Small intestine (tissue), 16 donors: ENCODE results near the gene RCOR3. TPM values are rescaled to one million over a fixed set of nuclear protein-coding genes. Genes with fewer than 3 reads are reported as not detected.
A peak's percentile ranks its signal among the peaks of the same experiment; 100 is the strongest.
"Not testable (repeated sequence)": the region's sequence is repeated elsewhere in the genome, so short reads cannot be mapped to it uniquely, and the experiment has no call there.

Experiments
- DNase-seq, 2 donors: peaks; one replicate each; pipeline versions ENCODE4 v3.0.0 to v3.0.0-alpha.2; 2013
- FAIRE-seq: peaks from 2 replicates; lab custom pipeline; 2012; peaks lifted over from hg19 to GRCh38; lab: Jason Lieb, UNC
- H3K27ac ChIP-seq, 3 donors: one replicate each; pipeline ENCODE4 v1.5.1; 2013; ENCODE audit warnings: low read length in 2 of 3, mild to moderate bottlenecking in 2 of 3, control low read depth in 1 of 3, inconsistent platforms in 1 of 3, low read depth in 1 of 3, moderate library complexity in 1 of 3
- H3K27me3 ChIP-seq, 3 donors: one replicate each; pipeline ENCODE4 v1.6.1; 2013; ENCODE audit warnings: low read length in 3 of 3, inconsistent platforms in 1 of 3; ENCODE audit not compliant: control insufficient read depth in 3 of 3, insufficient read depth in 3 of 3
- H3K36me3 ChIP-seq, 3 donors: one replicate each; pipeline ENCODE4 v1.6.1; 2013; ENCODE audit warnings: low read length in 3 of 3, inconsistent platforms in 1 of 3, low read depth in 1 of 3, mild to moderate bottlenecking in 1 of 3, moderate library complexity in 1 of 3; ENCODE audit not compliant: control insufficient read depth in 3 of 3, insufficient read depth in 2 of 3
- H3K4me1 ChIP-seq, 3 donors: one replicate each; pipeline ENCODE4 v1.6.1; 2013; ENCODE audit warnings: low read length in 2 of 3, inconsistent platforms in 1 of 3, low read depth in 1 of 3, mild to moderate bottlenecking in 1 of 3, moderate library complexity in 1 of 3; ENCODE audit not compliant: control insufficient read depth in 3 of 3, insufficient read depth in 2 of 3
- H3K4me3 ChIP-seq, 3 donors: one replicate each; pipeline ENCODE4 v1.5.1; 2013; ENCODE audit warnings: low read length in 3 of 3, control low read depth in 1 of 3, inconsistent platforms in 1 of 3, low read depth in 1 of 3, mild to moderate bottlenecking in 1 of 3, moderate library complexity in 1 of 3
- H3K9me3 ChIP-seq, 2 donors: one replicate each; pipeline ENCODE4 v1.6.1; 2013; ENCODE audit warnings: low read depth in 1 of 2, low read length in 1 of 2; ENCODE audit not compliant: control insufficient read depth in 2 of 2, insufficient read depth in 1 of 2
- WGBS, 3 donors: extraction: QIAGEN DNeasy Blood & Tissue Kit; methylation state at CpG; one replicate each; pipeline ENCODE4 v1.1.7; 2013; 5-methylcytosine and 5-hydroxymethylcytosine counted together
- long read RNA-seq, 10 donors: transcript quantifications; one replicate each; lab custom pipeline, GENCODE V29; 2026
- polyA plus RNA-seq, 4 donors: library from polyadenylated mRNA; stranded (reverse) in 3 of 4; unstranded in 1 of 4; fragments of 200-250 nt in 3 of 4; fragments of 120-200 nt in 1 of 4; gene quantifications; one replicate each; pipeline versions ENCODE4 v1.2.1 to v1.2.3, GENCODE V29; 2013
- donor health status: healthy with polysubstance abuse.
- donor health status: control.
- donor health status: control.
- donor health status: Bipolar disorder and iron deficiency.
- donor health status: healthy.

RCOR3 gene
- polyA plus RNA-seq: 10 to 100 TPM; 17.8 to 66.4 (median 30.3) TPM
- long read RNA-seq, donor 1: 0 reads
- long read RNA-seq, donor 2, full-length matches to known transcripts: 2 of 2 reads
- long read RNA-seq, donor 2, partial matches to known transcripts: 0 of 2 reads
- long read RNA-seq, donor 2, other reads (novel, unspliced or antisense): 0 of 2 reads
- long read RNA-seq, donor 3, full-length matches to known transcripts: 5 of 10 reads
- long read RNA-seq, donor 3, partial matches to known transcripts: 5 of 10 reads
- long read RNA-seq, donor 3, other reads (novel, unspliced or antisense): 0 of 10 reads
- long read RNA-seq, donor 4: 0 reads
- long read RNA-seq, donor 5: 0 reads
- long read RNA-seq, donor 6, full-length matches to known transcripts: 3 of 3 reads
- long read RNA-seq, donor 6, partial matches to known transcripts: 0 of 3 reads
- long read RNA-seq, donor 6, other reads (novel, unspliced or antisense): 0 of 3 reads
- long read RNA-seq, donor 7: 0 reads
- long read RNA-seq, donor 8: 0 reads
- long read RNA-seq, donor 9, partial matches to known transcripts: 0 of 1 reads
- long read RNA-seq, donor 9, other reads (novel, unspliced or antisense): 0 of 1 reads
- long read RNA-seq, donor 10, partial matches to known transcripts: 0 of 3 reads
- long read RNA-seq, donor 10, other reads (novel, unspliced or antisense): 0 of 3 reads

DNA sequence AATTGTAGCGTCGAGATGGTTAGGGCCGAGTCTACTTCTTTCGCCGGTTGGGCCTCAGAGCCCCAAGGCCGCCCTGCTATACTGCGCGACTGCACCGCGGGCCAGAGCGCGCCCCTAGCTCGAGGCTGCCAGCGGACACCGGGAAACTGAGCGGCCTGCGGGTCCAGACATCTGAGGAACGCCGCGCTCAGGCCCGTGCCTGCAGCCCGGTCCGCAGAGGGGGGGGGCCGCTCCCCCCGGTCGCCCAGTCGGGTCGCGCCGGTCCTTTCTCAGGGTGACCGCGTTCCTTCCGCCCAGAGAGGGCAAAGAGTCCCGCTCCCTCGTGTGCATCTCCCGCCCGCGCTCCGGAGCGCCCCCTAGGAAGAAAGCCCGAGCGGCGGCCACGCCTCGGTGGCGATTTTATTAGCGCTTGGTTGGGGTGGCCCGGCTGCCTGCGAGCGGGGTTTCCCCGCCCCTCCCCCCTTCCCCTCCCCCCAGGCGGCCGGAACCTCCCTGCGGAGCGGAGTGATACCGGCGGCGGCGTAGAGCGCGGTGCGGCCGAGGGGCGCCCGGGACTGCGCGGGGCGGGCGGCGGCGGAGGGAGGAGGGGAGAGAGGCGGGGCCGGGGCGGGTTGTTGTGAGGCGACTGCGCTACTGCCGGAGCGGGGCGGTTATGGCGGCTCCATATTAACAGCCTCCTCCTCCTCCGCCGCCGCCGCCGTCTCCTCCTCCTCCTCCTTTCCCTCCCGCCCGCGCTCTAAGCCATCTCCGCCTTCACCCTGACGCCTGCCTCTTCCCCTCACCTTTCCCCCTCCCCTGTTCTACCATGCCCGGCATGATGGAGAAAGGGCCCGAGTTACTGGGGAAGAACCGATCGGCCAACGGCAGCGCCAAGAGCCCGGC, at the start of gene RCOR3:
Gene RCOR3 (plus strand): TSS at position 611 of the 882 bp plus-strand sequence. CDS start 195 bp downstream, at position 806.
- FAIRE-seq (no peak), DNase-seq (peak; percentile 91 to 96)
- Histone ChIP-seq H3K4me1 (peaks cover 0 to 12% (median 4%) of the 10 kb centered on the region in 3 donors), H3K36me3 (peaks cover 0 to 8% (median 0%) of the 10 kb centered on the region in 3 donors), H3K4me3 (peak within 1 kb of the TSS; percentile 82 to 99 (median 92)), H3K27ac (peak within 1 kb of the TSS; percentile 94 to 100 (median 99)), H3K9me3 (no peaks in the 10 kb centered on the region), H3K27me3 (no peaks in the 10 kb centered on the region)
- WGBS, 3 donors: 0 to 1% (median 1%) methylated on average over 46 to 95 of the region's 97 CpGs

DNA sequence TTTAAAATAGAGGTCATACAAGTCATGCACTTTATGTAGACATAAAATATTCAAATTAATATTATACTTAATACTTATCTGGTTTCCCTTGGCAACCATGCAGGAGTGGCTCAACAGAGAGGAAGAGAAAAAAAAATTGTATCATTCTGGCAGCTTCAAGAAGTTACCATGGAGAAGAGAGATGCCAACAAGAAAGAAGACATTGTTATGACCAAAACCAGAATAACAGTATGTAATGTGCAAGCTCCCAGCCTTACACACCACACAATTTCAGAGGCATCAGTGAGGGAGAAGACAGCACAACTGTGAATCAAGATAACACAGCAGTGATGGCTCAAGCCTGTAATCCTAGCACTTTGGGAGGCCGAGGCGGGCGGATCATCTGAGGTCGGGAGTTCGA, 49.1 kb upstream of the RCOR3 start:
- H3K27ac ChIP-seq: no peak overlapping the region
- no peaks in the 10 kb centered on the region for H3K27me3 ChIP-seq
- FAIRE-seq: no peak
- H3K9me3 ChIP-seq: peaks cover 0 to 7% of the 10 kb centered on the region in 2 donors
- H3K4me3 ChIP-seq: no peak overlapping the region
- H3K4me1 ChIP-seq: no peaks in the 10 kb centered on the region
- DNase-seq: no peak
- no peaks in the 10 kb centered on the region for H3K36me3 ChIP-seq
- WGBS, 3 donors: 84 to 94% (median 87%) methylated on average over 5 of the region's 5 CpGs

DNA sequence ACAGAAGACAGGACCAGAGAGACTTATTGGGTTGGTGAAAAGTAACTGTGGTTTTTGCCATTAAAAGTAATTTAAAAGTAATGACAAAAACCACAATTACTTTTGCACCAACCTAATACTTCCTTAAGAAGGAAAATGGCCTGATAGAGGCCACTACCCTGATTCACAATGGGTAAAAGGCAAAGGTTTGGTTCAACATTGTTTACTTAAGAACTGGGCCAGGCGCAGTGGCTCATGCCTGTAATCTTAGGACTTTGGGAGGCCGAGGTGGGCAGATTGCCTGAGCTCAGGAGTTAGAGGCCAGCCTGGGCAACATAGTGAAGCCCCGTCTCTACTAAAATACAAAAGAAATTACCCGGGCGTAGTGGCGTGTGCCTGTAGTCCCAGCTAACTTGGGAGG, 48.2 kb upstream of the RCOR3 start:
- WGBS, 3 donors: 60 to 83% (median 69%) methylated on average over 6 of the region's 6 CpGs
- Histone ChIP-seq H3K9me3 (peaks cover 0 to 7% of the 10 kb centered on the region in 2 donors), H3K27ac (no peak overlapping the region), H3K27me3 (no peaks in the 10 kb centered on the region), H3K36me3 (no peaks in the 10 kb centered on the region), H3K4me1 (no peaks in the 10 kb centered on the region), H3K4me3 (no peak overlapping the region)
- DNase-seq (peak in 1 of 2 donors; percentile 20), FAIRE-seq (no peak)

DNA sequence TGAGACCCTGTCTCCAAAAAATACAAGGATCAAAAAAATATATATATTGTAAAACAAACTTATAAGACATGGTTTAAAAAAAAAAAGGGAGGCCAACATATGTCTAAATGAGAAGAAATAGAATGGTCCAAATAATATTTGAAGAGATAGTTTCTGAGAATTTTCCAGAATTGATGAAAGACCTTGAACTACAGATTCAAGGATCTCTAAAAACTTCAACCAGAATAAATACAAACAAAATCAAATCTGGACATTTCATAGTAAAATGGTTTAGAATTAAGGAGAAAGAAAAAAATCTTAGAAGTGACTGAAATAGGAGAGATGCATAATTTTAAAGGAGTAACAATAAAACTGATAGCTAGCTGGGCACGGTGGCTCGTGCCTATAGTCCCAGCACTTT, 45.5 kb upstream of the RCOR3 start:
- no peak overlapping the region for H3K4me3 ChIP-seq
- H3K27ac ChIP-seq: no peak overlapping the region
- H3K4me1 ChIP-seq: no peaks in the 10 kb centered on the region
- H3K9me3 ChIP-seq: peaks cover 0 to 3% of the 10 kb centered on the region in 2 donors
- FAIRE-seq (no peak), DNase-seq (no peak)
- no peaks in the 10 kb centered on the region for H3K27me3 ChIP-seq
- H3K36me3 ChIP-seq: no peaks in the 10 kb centered on the region
- 76 to 97% (median 89%) methylated on average over 2 of the region's 2 CpGs for WGBS, 3 donors

DNA sequence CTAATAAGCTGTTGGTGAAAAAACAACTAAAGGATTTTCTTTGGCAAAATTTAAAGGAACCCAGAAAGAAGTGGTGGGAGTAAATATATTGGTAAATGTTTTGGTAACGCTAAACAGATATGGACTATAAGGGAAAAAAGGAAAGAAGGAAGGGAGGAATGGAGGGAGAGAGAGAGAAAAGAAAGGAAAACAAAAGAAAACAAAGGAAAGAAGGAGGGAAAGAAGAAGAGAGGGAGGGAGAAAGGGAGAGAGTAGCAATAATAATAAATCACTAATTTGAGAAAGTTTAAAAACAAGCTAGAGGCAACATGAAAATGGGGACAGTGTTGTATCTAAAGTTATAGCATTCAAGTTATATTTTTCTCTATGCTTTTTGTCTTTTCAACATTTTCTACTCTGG, 43.6 kb upstream of the RCOR3 start:
- Histone ChIP-seq H3K36me3 (no peaks in the 10 kb centered on the region), H3K4me1 (no peaks in the 10 kb centered on the region), H3K27me3 (no peaks in the 10 kb centered on the region), H3K9me3 (peaks cover 0 to 3% of the 10 kb centered on the region in 2 donors), H3K27ac (no peak overlapping the region), H3K4me3 (no peak overlapping the region)
- 86 to 100% (median 94%) methylated on average over 1 of the region's 1 CpG for WGBS, 3 donors
- DNase-seq (no peak), FAIRE-seq (no peak)

DNA sequence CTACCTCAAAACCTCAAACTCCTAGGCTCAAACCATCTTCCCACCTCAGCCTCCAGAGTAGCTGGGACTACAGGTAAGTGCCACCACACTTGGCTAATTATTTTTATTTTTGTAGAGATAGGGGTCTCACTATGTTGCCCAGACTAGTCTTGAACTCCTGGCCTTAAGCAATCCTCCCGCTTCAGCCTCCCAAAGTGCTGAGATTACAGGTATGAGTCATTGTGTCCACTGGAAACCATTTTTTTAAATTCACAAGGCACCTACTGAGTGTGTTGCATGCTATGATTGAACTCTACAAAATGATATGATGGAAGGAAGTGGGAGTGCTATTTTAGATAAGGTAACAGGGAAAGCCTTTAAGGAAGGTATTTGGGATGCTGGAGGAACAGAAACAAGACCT, 41.8 kb upstream of the RCOR3 start:
- no peak for FAIRE-seq
- DNase-seq: no peak
- H3K36me3 ChIP-seq: no peaks in the 10 kb centered on the region
- 90 to 92% (median 91%) methylated on average over 1 of the region's 1 CpG for WGBS, 3 donors
- no peaks in the 10 kb centered on the region for H3K27me3 ChIP-seq
- H3K4me3 ChIP-seq: no peak overlapping the region
- H3K27ac ChIP-seq: no peak overlapping the region
- no peaks in the 10 kb centered on the region for H3K4me1 ChIP-seq
- H3K9me3 ChIP-seq: peaks cover 0 to 3% of the 10 kb centered on the region in 2 donors

- H3K4me1 ChIP-seq, FAIRE-seq, H3K27me3 ChIP-seq, H3K4me3 ChIP-seq, H3K9me3 ChIP-seq, H3K36me3 ChIP-seq, H3K27ac ChIP-seq, DNase-seq: not testable (repeated sequence)
- WGBS, 3 donors: 37 to 71% (median 45%) methylated on average over 9 of the region's 9 CpGs
Observed at GRCh38 chr1:211222469-211223234, 36.5 kb upstream of the RCOR3 start.
